HG03432 (cell line): Measurements from ENCODE around the gene PAPOLA.

ENCODE experiments used
- ATAC-seq: cut with Tn5 transposase; IDR thresholded peaks from one replicate; pipeline ENCODE4 v1.9.1; 2021; ENCODE audit warnings: mild to moderate bottlenecking, moderate library complexity; ENCODE audit not compliant: unreplicated experiment

Gene PAPOLA

GRCh38 chr14:96584907-96585671 is 82.9 kb downstream of the PAPOLA start:
- ATAC-seq = no peak

- no peak for ATAC-seq
These were observed 83.5 kb downstream of the PAPOLA start for GRCh38 chr14:96585672-96586013.

GRCh38 chr14:96586056-96586455 is 83.9 kb downstream of the PAPOLA start:
- no peak for ATAC-seq

GRCh38 chr14:96586921-96587822 is 85.0 kb downstream of the PAPOLA start:
- ATAC-seq = no peak

GRCh38 chr14:96587823-96588385 is 85.7 kb downstream of the PAPOLA start:
- ATAC-seq = no peak

- no peak for ATAC-seq
These were observed 86.5 kb downstream of the PAPOLA start for GRCh38 chr14:96588410-96589257.

GRCh38 chr14:96589577-96589976 is 87.4 kb downstream of the PAPOLA start:
- ATAC-seq = no peak

- ATAC-seq = no peak
These were observed 88.1 kb downstream of the PAPOLA start for GRCh38 chr14:96590190-96590864.

- ATAC-seq = peak; percentile 94
These were observed 90.6 kb downstream of the PAPOLA start for GRCh38 chr14:96592591-96593386.

- ATAC-seq = no peak
These were observed 92.8 kb downstream of the PAPOLA start for GRCh38 chr14:96594961-96595360.

- no peak for ATAC-seq
These were observed 95.5 kb downstream of the PAPOLA start for GRCh38 chr14:96597680-96598079.

- ATAC-seq = no peak
These were observed 96.2 kb downstream of the PAPOLA start for GRCh38 chr14:96598332-96598928.

GRCh38 chr14:96599076-96599475 is 96.9 kb downstream of the PAPOLA start:
- no peak for ATAC-seq

GRCh38 chr14:96602186-96602585 is 100.0 kb downstream of the PAPOLA start:
- ATAC-seq = no peak

GRCh38 chr14:96603350-96604255 is 101.4 kb downstream of the PAPOLA start:
- ATAC-seq = no peak

- no peak for ATAC-seq
These were observed 112.3 kb downstream of the PAPOLA start for GRCh38 chr14:96614481-96614881.

- no peak for ATAC-seq
These were observed 114.1 kb downstream of the PAPOLA start for GRCh38 chr14:96616161-96616721.
